SKM-1 treated with dmso at 0.1 percent for 144 hours (cell line): ENCODE measurements around the gene CLEC7A.
A peak's percentile ranks its signal among the peaks of the same experiment; 100 is the strongest.

Experiments
- DNase-seq: peaks from one replicate; lab custom pipeline; 2025; ENCODE audit not compliant: unreplicated experiment; lab: John Stamatoyannopoulos, UW

Gene CLEC7A

DNA sequence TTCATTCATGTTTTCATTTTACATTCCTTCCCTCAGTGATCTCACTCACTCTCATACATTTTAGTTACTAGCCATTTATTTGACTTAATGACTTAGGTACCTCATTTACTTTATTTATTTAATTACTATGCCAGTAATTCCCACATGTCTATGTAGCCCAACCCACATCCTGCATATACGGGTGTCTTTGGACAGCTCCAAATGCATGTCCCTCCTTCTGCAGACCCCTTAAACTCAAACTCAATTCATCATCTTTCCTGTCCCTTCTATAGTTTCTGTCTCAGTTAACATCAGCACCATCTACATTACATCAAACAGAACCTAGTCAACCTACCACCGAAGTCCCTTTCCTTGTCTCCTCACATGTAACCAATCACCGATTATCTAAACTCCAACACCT lies 34.0 kb downstream of the CLEC7A start:
- no peak for DNase-seq

- DNase-seq = no peak
Observed at GRCh38 chr12:10094646-10095395, 35.2 kb downstream of the CLEC7A start.

DNA sequence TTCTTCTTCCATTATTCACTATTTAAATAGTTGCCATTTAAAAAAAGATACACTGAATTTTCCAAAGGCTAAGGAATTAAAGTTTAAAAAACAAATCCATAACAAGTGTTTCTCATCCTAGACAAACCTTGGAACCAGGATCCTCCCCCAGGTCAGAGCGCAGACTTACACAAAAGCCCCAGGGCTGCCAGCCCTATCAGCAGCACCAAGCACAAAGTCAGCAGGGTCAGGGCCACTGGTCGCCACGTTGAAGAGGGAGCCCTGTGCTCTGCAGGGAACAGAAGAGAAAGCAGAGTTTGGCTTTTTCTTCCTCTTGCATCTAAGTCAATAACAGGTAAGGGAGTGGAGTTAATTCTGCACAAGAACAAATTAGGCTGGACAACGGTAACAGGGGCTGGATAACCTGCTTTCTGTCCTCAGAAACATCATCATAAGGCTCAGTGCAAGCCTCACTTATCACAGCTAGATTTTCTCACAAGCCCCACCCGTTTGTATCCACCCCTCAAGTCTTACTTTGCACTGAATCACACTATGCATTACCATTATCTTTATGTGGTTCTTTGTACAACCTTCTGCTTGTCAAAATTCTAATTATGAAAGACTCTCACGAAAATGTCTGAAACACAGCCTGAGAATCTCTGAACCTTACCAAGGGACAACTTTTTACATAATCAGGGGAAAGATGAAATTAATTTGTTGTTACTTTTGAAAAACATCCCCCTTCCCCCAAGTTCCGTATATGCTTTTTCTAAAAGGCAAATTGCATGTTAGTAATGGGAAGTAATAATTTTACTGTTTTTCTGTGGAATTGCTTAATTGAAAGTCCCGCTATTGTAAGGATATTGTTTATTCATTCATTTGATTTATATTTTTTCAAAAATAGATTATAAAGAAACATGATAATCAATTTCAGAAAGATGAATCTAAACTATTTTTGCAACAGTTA lies 40.8 kb downstream of the CLEC7A start:
- no peak for DNase-seq

DNA sequence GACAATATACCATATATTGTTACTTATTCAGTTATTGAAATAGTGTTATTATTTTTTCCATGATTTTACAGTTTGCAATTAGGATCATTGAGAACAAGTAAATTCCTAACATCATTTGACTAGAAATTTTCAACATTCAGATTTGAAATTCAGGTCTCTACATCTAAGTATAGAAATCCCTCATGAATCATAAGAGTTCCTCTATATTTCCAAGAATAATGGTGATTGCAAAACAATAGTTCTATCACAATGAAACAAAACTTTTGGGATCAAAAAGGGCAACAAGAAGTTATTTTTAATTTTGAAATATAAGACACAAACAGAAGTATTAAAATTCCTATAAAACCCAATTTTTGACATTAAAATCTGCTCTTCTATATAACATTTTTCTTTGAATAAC lies 42.0 kb downstream of the CLEC7A start:
- no peak for DNase-seq

DNA sequence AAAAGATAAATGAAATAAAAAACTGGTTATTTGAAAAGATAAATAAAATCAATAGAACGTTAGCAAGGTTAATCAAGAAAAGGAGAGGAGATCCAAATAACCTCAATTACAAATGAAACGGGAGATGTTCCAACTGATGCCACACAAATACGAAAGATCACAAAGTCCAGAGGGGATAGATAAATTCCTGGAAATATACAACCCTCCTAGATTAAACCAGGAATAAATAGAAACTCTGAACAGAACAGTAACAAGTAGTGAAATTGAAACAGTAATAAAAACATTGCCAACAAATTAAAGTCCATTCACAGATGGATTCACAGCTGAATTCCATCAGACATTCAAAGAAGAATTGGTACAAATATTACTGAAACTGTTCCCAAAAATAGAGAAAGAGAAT lies 43.6 kb downstream of the CLEC7A start:
- no peak for DNase-seq

GRCh38 chr12:10084733-10085132 lies 45.3 kb downstream of the CLEC7A start:
- no peak for DNase-seq

DNA sequence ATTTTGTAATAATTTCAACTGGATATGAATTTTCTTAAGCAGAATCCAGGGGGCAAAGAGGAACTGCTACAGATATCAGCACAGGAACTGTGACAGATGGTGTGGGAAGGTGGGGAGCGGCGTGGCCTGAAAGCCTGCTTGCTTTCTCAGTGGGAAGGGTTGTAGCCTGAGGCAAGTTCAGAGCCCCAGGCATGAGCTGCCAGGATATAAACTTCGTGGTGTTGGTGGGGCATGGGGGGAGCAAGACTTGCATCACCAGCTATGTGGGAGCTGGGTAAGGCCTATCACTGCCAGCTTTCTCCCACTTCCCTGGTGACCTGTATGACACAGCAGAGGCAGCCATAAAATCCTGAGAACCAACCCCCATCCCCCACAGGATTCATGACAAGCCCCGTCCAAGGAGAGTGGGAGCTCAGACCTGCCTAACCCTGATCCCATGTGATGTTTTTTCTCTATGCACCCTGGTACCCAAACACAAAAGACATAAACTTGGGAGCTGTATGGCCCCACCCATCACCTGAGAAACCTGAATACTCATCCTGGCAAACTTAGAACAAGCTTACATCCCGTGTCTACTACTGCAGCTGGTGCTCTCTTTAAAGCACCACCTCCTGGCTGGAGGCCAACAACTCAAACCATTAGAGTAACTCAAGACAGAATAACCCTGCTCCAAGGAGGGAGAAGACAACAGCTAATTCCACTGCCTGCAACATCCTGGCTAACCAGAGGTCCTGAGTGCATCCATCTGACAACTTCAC lies 47.7 kb downstream of the CLEC7A start:
- no peak for DNase-seq

DNA sequence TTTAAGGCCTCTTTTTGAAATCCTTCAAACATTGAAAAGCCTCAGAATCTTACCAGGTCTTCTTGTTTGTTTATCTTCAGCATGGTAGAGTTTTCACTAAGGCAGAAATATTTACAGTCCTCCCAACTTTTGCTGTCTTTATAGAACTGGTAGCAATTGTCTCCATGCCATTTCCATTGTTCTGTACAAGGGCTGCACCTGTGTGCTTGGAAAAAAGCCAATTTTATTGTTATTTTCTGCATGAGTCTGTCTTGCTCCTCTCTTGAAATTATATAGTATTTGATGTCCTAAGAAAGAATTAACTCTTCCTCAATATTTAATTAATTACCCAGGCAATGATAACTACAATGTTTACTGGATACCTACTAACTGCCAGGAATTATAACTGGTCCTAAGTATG lies 54.5 kb downstream of the CLEC7A start:
- DNase-seq = no peak

- no peak for DNase-seq
Observed at GRCh38 chr12:10073261-10073660, 56.7 kb downstream of the CLEC7A start.

DNA sequence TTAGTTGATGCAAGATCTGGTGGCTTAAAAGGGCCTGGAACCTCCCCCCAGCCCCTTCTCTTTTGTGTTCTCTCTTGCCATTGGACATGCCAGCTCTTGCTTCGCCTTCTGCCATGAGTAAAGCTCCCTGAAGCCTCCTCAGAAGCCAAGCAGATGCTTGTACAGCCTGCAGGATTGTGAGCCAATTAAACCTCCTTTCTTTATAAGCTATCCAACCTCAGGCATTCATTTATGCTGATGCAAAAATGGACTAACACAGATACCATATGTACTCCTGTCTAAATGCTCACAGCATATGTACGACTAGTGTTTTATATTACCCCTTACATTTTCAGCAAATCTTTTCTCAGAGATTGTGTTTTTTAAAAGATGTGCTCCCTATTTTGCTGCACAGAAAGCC lies 57.9 kb downstream of the CLEC7A start:
- no peak for DNase-seq

DNA sequence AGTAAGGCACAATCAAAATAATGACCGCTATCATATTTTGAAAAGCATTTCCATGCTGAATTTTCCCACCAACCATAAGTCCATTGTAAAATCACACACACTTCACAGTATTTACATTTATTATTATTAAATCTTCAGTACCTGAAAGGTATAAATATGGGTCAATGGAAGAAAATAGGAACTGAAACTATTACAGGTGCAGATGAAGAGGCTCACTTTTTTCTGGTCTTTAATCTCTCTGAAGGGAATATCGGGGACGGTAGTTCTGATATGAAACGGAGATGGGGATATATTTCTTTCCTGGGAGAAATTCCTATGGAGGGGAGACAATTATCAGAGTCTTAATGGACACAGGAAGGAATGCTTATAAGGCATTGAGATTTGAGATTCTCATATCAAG lies 59.6 kb downstream of the CLEC7A start:
- DNase-seq = no peak

- no peak for DNase-seq
Observed at GRCh38 chr12:10069976-10070375, 60.0 kb downstream of the CLEC7A start.

DNA sequence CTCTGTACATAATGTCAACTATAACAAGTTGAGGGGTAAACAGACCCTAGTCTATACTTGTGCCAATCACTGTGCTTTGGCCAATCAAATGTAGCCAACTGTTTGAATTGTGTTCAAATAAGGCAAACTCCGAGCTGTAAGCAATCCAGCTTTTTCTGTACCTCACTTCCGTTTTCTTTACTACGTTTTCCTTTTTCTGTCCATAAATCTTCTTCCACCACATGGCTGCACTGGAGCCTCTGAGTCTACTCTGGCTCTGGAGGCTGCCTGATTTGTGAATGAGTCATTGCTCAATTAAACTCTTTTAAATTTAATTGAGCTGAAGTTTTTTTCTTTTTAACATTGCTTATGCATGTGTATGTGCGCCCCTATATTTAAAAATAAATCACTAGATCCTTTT lies 60.9 kb downstream of the CLEC7A start:
- peak; percentile 42 for DNase-seq

- DNase-seq = peak; percentile 72
Observed at GRCh38 chr12:10068644-10069043, 61.4 kb downstream of the CLEC7A start.

- DNase-seq = no peak
Observed at GRCh38 chr12:10067942-10068341, 62.1 kb downstream of the CLEC7A start.

GRCh38 chr12:10067264-10067663 lies 62.7 kb downstream of the CLEC7A start:
- DNase-seq = no peak
